ENCODE measurements around the gene CDK14.

Gene CDK14

DNA sequence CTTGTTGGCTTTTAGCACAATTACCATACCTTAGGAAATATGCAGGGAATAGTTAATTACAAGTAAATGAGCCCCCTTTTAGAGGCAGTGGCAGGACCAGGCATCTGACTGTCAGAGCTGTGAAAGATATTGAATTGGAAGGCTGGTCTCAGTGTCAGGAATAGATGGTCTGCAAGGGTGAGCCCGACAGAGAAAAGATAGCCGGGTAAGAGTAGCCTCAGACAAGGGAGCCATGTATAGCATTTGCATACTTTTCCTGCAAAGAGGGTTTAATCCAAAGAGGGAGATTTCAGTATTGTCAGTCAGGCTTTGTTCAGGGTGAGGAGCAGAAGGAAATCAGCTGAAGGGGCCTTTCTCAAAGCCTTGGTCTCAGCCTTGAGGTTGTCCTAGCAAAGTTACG, 539.2 kb downstream of the CDK14 start:
- no peaks in the 10 kb centered on the region for H3K27me3 ChIP-seq
- H3K27ac ChIP-seq: no peak overlapping the region
- no peaks in the 10 kb centered on the region for H3K4me1 ChIP-seq
- no peak for DNase-seq
- no peaks in the 10 kb centered on the region for H3K9me3 ChIP-seq
- no peak overlapping the region for H3K4me3 ChIP-seq
- intact Hi-C loops (cut with DNase I; ENCODE audit: low total_unique reads): no loop called here
- TF ChIP-seq, protein P1, sequence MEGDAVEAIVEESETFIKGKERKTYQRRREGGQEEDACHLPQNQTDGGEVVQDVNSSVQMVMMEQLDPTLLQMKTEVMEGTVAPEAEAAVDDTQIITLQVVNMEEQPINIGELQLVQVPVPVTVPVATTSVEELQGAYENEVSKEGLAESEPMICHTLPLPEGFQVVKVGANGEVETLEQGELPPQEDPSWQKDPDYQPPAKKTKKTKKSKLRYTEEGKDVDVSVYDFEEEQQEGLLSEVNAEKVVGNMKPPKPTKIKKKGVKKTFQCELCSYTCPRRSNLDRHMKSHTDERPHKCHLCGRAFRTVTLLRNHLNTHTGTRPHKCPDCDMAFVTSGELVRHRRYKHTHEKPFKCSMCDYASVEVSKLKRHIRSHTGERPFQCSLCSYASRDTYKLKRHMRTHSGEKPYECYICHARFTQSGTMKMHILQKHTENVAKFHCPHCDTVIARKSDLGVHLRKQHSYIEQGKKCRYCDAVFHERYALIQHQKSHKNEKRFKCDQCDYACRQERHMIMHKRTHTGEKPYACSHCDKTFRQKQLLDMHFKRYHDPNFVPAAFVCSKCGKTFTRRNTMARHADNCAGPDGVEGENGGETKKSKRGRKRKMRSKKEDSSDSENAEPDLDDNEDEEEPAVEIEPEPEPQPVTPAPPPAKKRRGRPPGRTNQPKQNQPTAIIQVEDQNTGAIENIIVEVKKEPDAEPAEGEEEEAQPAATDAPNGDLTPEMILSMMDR (IDR thresholded peaks at IDR 0.05): no peak
- no peaks in the 10 kb centered on the region for H3K36me3 ChIP-seq

DNA sequence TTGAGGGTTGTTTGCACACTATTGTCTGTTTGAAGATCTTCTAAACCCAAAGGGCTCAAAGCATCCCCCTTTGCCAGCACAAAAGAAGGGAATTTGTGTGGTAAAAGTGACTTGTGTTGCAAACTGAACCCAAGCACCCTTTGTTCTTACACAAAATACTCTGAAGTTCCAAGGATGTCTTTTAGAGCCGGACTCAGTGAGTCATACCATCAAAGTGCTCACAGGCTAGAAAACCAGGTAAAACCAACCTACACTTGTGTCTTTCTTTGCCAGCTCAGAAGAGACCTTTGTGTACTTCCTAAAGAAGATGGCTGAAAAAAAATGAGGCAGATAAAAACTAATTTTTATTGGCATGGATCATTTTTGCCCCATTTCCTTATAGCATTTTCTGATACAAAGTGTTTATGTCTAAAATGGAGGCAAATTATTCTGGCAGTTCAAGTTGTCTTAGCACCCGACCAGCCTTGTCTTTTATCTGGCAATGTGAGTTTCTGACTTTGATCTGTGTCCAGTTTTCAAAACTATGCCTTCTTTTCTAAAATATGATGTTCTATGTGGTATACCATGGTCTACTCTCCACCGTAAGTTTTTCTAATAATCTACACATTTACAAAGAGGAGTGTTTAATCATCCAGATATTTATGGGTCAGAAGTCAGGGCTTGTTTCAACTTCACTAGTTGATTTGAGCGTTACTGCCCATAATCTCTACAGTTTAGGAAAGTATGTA, 539.7 kb downstream of the CDK14 start:
- no peak for DNase-seq
- H3K36me3 ChIP-seq: no peaks in the 10 kb centered on the region
- H3K4me1 ChIP-seq: no peaks in the 10 kb centered on the region
- no peak overlapping the region for H3K27ac ChIP-seq
- no peak overlapping the region for H3K4me3 ChIP-seq
- TF ChIP-seq, protein P1 (IDR thresholded peaks at IDR 0.05): no peak
- H3K27me3 ChIP-seq: no peaks in the 10 kb centered on the region
- no peaks in the 10 kb centered on the region for H3K9me3 ChIP-seq
- intact Hi-C loops (cut with DNase I; ENCODE audit: low total_unique reads): no loop called here

DNA sequence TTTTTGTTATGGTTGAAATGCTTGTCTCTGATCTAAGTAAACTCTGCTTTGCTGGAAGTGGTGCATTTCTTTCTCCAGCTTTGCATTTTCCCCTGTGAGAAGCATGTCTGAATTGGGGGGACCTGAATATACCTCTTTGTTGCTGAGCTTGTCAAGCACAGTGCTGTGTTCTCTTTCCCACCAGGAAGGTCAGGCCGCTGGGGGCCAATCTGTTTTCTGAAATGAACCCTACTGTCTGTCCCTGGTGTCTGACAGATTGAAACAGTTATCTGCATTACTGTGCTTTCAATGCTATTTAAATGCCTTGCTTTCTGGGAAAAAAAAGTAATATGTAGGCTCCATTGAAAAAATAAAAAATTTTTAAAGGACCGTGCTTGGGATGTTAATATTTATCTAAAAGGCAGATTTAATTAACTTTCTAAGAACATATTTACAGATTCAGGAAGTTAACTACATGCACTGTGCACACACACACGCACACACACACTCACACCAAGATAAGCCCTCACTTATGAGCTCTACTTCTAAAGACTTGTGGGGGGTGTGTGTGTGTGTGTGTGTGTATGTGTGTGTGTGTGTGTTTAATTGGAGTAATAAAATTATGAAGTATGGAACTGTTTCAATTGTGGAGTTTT, 541.1 kb downstream of the CDK14 start:
- intact Hi-C loops (cut with DNase I; ENCODE audit: low total_unique reads): no loop called here

DNA sequence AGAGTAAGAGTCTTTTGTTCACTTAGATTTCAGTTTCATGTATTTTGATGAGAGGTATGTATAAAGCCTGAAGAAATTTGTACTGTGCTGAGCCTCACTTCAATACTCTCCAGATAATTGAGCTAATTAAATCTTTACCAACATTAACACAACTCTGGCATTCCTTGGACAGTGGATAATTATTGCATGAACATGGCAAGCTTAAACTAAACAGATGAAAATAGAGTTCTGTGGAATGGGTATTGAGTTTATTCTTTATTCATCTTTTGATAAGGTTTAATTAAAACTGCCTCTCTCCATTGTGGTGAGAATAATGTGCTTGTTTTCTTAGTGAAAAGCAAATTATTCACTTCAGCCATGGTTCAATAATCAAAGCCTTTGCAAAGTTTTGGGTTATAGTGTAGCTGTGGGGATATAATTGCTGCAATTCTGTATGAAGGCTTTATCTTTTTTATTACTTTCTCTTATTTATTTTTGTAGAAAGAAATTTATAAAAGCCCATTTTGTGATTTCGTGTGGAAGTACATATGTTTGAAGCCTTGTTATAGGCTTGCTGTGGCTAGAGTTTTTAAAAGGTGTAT, 541.8 kb downstream of the CDK14 start:
- Histone ChIP-seq H3K9me3 (no peaks in the 10 kb centered on the region), H3K4me3 (no peak overlapping the region), H3K36me3 (no peaks in the 10 kb centered on the region), H3K4me1 (no peaks in the 10 kb centered on the region), H3K27me3 (no peaks in the 10 kb centered on the region), H3K27ac (no peak overlapping the region)
- DNase-seq: no peak
- intact Hi-C loops (cut with DNase I; ENCODE audit: low total_unique reads): no loop called here
- TF ChIP-seq, protein P1 (IDR thresholded peaks at IDR 0.05): no peak

More for the DNA sequence above, 541.1 kb downstream of the CDK14 start:
- TF ChIP-seq, protein P1 (IDR thresholded peaks at IDR 0.05): no peak
- Histone ChIP-seq H3K4me3 (no peak overlapping the region), H3K9me3 (no peaks in the 10 kb centered on the region), H3K4me1 (no peaks in the 10 kb centered on the region), H3K36me3 (no peaks in the 10 kb centered on the region), H3K27me3 (no peaks in the 10 kb centered on the region), H3K27ac (no peak overlapping the region)
- no peak for DNase-seq

DNA sequence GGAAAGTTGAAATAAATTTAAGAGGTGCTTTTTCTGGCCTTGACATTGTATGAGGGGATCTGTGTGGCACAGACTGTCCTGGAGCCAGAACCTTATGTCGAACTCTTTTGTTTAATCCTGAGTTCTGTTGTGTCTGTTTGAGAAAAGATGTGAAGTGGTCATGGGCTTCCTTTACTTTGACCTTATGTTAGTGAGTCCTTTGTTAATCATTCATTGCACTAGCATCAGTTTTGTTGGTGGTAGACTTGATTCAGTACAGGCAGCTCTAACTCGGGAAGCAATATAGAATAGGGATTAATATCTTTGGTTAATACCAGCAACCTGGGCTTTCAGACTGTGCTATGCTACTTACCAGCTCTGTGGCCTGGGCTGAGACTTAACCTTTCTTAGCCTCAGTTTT, 544.2 kb downstream of the CDK14 start:
- DNase-seq: no peak
- Histone ChIP-seq H3K9me3 (no peaks in the 10 kb centered on the region), H3K4me3 (no peak overlapping the region), H3K36me3 (no peaks in the 10 kb centered on the region), H3K27me3 (no peaks in the 10 kb centered on the region), H3K27ac (no peak overlapping the region), H3K4me1 (no peaks in the 10 kb centered on the region)
- TF ChIP-seq, protein P1 (IDR thresholded peaks at IDR 0.05): no peak
- intact Hi-C loops (cut with DNase I; ENCODE audit: low total_unique reads): no loop called here

Data from tibial artery (tissue), 4 donors.